Fibroblast of lung (primary cell): Measurements from ENCODE around the gene LONP2.

Source experiments
- EZH2 ChIP-seq: IDR thresholded peaks from 2 replicates; pipeline ENCODE4 v1.5.1; 2012; ENCODE audit warnings: low read length, control low read depth, mild to moderate bottlenecking; ENCODE audit errors: missing control alignments
- TF ChIP-seq, protein P1 (sequence below), 2 donors: IDR thresholded peaks in 1 of 2; conservative IDR thresholded peaks in 1 of 2; 1 replicate in 1 of 2; 2 replicates in 1 of 2; pipeline ENCODE4 v1.5.1; 2011 to 2012; ENCODE audit warnings: low read length in 2 of 2, control low read depth in 1 of 2, inconsistent platforms in 1 of 2, low read depth in 1 of 2, mild to moderate bottlenecking in 1 of 2

DNA sequence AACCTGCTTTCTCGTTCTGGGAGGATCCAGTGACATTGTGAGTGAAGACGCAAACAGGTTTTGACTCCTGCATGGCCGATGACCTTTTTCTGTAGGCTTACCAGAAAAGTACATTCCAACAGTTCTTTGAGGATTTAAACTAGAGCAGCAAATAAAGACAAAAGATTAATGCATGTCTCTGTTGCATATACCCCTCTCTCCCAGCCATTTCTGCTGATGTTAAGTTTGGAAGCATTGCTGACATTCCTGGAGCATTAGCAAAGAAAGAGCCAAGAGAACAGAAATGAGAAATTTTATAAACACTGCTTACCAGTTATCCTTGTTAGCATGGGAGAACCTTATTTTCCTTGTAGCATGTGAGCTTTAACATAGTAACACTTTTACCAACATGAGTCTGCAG is 91.9 kb downstream of the LONP2 start:
- TF ChIP-seq, protein P1, sequence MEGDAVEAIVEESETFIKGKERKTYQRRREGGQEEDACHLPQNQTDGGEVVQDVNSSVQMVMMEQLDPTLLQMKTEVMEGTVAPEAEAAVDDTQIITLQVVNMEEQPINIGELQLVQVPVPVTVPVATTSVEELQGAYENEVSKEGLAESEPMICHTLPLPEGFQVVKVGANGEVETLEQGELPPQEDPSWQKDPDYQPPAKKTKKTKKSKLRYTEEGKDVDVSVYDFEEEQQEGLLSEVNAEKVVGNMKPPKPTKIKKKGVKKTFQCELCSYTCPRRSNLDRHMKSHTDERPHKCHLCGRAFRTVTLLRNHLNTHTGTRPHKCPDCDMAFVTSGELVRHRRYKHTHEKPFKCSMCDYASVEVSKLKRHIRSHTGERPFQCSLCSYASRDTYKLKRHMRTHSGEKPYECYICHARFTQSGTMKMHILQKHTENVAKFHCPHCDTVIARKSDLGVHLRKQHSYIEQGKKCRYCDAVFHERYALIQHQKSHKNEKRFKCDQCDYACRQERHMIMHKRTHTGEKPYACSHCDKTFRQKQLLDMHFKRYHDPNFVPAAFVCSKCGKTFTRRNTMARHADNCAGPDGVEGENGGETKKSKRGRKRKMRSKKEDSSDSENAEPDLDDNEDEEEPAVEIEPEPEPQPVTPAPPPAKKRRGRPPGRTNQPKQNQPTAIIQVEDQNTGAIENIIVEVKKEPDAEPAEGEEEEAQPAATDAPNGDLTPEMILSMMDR (conservative IDR thresholded peaks at IDR 0.05 in 1 of 2, IDR thresholded peaks at IDR 0.05 in 1 of 2; ENCODE audit: low read depth in 1 of 2, low read length in 2 of 2) = no peak
- no peak for TF ChIP-seq EZH2
